ENCODE measurements around the gene KDELR1. TPM values are rescaled to one million over a fixed set of nuclear protein-coding genes. Genes with fewer than 3 reads are reported as not detected.
A peak's percentile ranks its signal among the peaks of the same experiment; 100 is the strongest.

Gene KDELR1
- total and polyA plus RNA-seq, 9 of the 15 experiments (the other 6 are each of a cell fraction or from before 2014, with no cell fraction given) = 6.1 to 165 (median 58.5) TPM

GRCh38 chr19:48350856-48351255 lies 40.5 kb downstream of the KDELR1 start:
- no peaks in the 10 kb centered on the region for H3K9me1 ChIP-seq (ENCODE audit: control insufficient read depth, insufficient read depth, low read length)
- TF ChIP-seq RBM22 (IDR thresholded peaks at IDR 0.05; ENCODE audit: low read depth, low read length, poor library complexity, severe bottlenecking) = no peak
- no peak for TF ChIP-seq KAT2B (IDR thresholded peaks at IDR 0.05; ENCODE audit: low read depth, low read length)
- no peak for TF ChIP-seq POLR2G (IDR thresholded peaks at IDR 0.05; ENCODE audit: low read depth, low read length)
- H3K9ac ChIP-seq (ENCODE audit: insufficient read depth in 1 of 2, low read depth in 2 of 2, low read length in 2 of 2) = no peak overlapping the region
- DNase-seq (ENCODE audit: extremely low read depth in 1 of 4, low spot score in 3 of 4) = no peak
- H3K4me2 ChIP-seq (ENCODE audit: insufficient read depth, low read length) = no peak overlapping the region
- H3K27me3 ChIP-seq (ENCODE audit: control insufficient read depth in 2 of 2, insufficient read depth in 2 of 2, low read length in 2 of 2) = no peaks in the 10 kb centered on the region
- no peak overlapping the region for H3K4me3 ChIP-seq
- peaks cover 9 to 13% of the 10 kb centered on the region in 2 experiments; a peak in 4 of 5 replicates for H3K4me1 ChIP-seq (replicated peaks in 1 of 2; ENCODE audit: control insufficient read depth in 2 of 2, insufficient read depth in 2 of 2, low read length in 2 of 2)
- intact Hi-C loops (cut with micrococcal nuclease) = loop anchor here (1.0 kb wide), 1 partner anchor 233 kb away; no protein-coding TSS in a partner anchor
- ChIA-PET CTCF (ENCODE audit: low intra/inter-chr PET ratio) (no interaction called here), POLR2A (interaction anchor here (0.6 to 1.0 kb wide), 3 partner anchors 12 to 65 kb away, joined by 3 to 8 read pairs (median 4); partner anchors contain the start of gene TMEM143)
- H2AFZ ChIP-seq (ENCODE audit: low read depth, low read length) = no peak overlapping the region
- in situ Hi-C loops (cut with MboI) = no loop called here
- no peaks in the 10 kb centered on the region for H3K79me2 ChIP-seq (ENCODE audit: control insufficient read depth, insufficient read depth, low read length)
- no peak for ATAC-seq
- 63% methylated on average over 5 of the region's 5 CpGs for WGBS (ENCODE audit: insufficient coverage, low coverage, missing lambda C conversion rate)
- no peaks in the 10 kb centered on the region for H3K9me3 ChIP-seq (replicated peaks; ENCODE audit: control insufficient read depth, insufficient read depth, low read depth, low read length)
- no peaks in the 10 kb centered on the region for H3K36me3 ChIP-seq (ENCODE audit: control insufficient read depth, insufficient read depth, low read length)
- no peak for FAIRE-seq
- no TSS peak for BruUV-seq (replicated peaks)
- no peaks in the 10 kb centered on the region for H4K20me1 ChIP-seq (replicated peaks; ENCODE audit: control insufficient read depth, insufficient read depth, low read length)
- H3K27ac ChIP-seq (ENCODE audit: extremely low read depth, low read depth, low read length) = no peak overlapping the region

GRCh38 chr19:48348737-48349136 lies 42.6 kb downstream of the KDELR1 start:
- peaks cover 3 to 8% of the 10 kb centered on the region in 2 experiments; a peak in 3 of 5 replicates for H3K4me1 ChIP-seq (replicated peaks in 1 of 2; ENCODE audit: control insufficient read depth in 2 of 2, insufficient read depth in 2 of 2, low read length in 2 of 2)
- H3K4me3 ChIP-seq = no peak overlapping the region
- BruUV-seq (replicated peaks) = no TSS peak
- in situ Hi-C loops (cut with MboI) = loop anchor here (5.0 kb wide), 1 partner anchor 46 kb away; no protein-coding TSS in a partner anchor
- intact Hi-C loops (cut with micrococcal nuclease) = no loop called here
- no peak overlapping the region for H3K4me2 ChIP-seq (ENCODE audit: insufficient read depth, low read length)
- ATAC-seq (no peak), FAIRE-seq (no peak), DNase-seq (ENCODE audit: extremely low read depth in 1 of 4, low spot score in 3 of 4) (no peak)
- 81% methylated on average over 7 of the region's 7 CpGs for WGBS (ENCODE audit: insufficient coverage, low coverage, missing lambda C conversion rate)
- H3K9me1 ChIP-seq (ENCODE audit: control insufficient read depth, insufficient read depth, low read length) = no peaks in the 10 kb centered on the region
- ChIA-PET POLR2A (interaction anchor here (0.6 kb wide), 1 partner anchor 40 kb away, joined by 3 read pairs; no protein-coding TSS in a partner anchor), CTCF (ENCODE audit: low intra/inter-chr PET ratio) (no interaction called here)
- no peak overlapping the region for H3K27ac ChIP-seq (ENCODE audit: extremely low read depth, low read depth, low read length)
- no peak overlapping the region for H2AFZ ChIP-seq (ENCODE audit: low read depth, low read length)
- H3K79me2 ChIP-seq (ENCODE audit: control insufficient read depth, insufficient read depth, low read length) = no peaks in the 10 kb centered on the region
- H3K9me3 ChIP-seq (replicated peaks; ENCODE audit: control insufficient read depth, insufficient read depth, low read depth, low read length) = no peaks in the 10 kb centered on the region
- no peak for TF ChIP-seq FOXO4 (CRISPR knock-in tag; IDR thresholded peaks at IDR 0.05)
- peak; percentile 85 for TF ChIP-seq ZNF121 (CRISPR knock-in tag; conservative IDR thresholded peaks at IDR 0.05)
- no peak overlapping the region for H3K9ac ChIP-seq (ENCODE audit: insufficient read depth in 1 of 2, low read depth in 2 of 2, low read length in 2 of 2)
- H3K27me3 ChIP-seq (ENCODE audit: control insufficient read depth in 2 of 2, insufficient read depth in 2 of 2, low read length in 2 of 2) = no peaks in the 10 kb centered on the region
- H4K20me1 ChIP-seq (replicated peaks; ENCODE audit: control insufficient read depth, insufficient read depth, low read length) = no peaks in the 10 kb centered on the region
- H3K36me3 ChIP-seq (ENCODE audit: control insufficient read depth, insufficient read depth, low read length) = no peaks in the 10 kb centered on the region

Data from K562 (cell line).